BLaER1 (cell line): ENCODE results near the gene CFAP57.

Experiments
- H3K27ac ChIP-seq: shearing (Covaris generic); formaldehyde crosslinking; 2 replicates; pipeline ENCODE4 v1.8.1; 2022
- H3K27me3 ChIP-seq: shearing (Covaris generic); formaldehyde crosslinking; 2 replicates; pipeline ENCODE4 v1.8.1; 2022
- H3K36me3 ChIP-seq: shearing (Covaris generic); formaldehyde crosslinking; 2 replicates; pipeline ENCODE4 v1.8.1; 2022
- H3K4me1 ChIP-seq: shearing (Covaris generic); formaldehyde crosslinking; 2 replicates; pipeline ENCODE4 v1.8.1; 2022
- H3K4me2 ChIP-seq: shearing (Covaris generic); formaldehyde crosslinking; 2 replicates; pipeline ENCODE4 v1.8.1; 2022
- H3K4me3 ChIP-seq: shearing (Covaris generic); formaldehyde crosslinking; 2 replicates; pipeline ENCODE4 v1.8.1; 2022
- H3K9ac ChIP-seq: shearing (Covaris generic); formaldehyde crosslinking; 2 replicates; pipeline ENCODE4 v1.8.1; 2022
- H3K9me3 ChIP-seq: shearing (Covaris generic); formaldehyde crosslinking; 2 replicates; pipeline ENCODE4 v1.8.1; 2022
- H4K20me1 ChIP-seq: shearing (Covaris generic); formaldehyde crosslinking; 2 replicates; pipeline ENCODE4 v1.8.1; 2022
- Cebpa-rat ChIP-seq: shearing (Covaris generic); IDR thresholded peaks from 2 replicates; pipeline ENCODE4 v1.8.1; 2022

Gene CFAP57

GRCh38 chr1:43267818-43268425 lies 95.8 kb downstream of the CFAP57 start:
- Histone ChIP-seq H3K27me3 (no peaks in the 10 kb centered on the region), H3K4me1 (no peaks in the 10 kb centered on the region), H3K36me3 (no peaks in the 10 kb centered on the region), H3K4me2 (no peak overlapping the region), H3K9me3 (peaks cover 13% of the 10 kb centered on the region), H3K9ac (no peak overlapping the region), H3K4me3 (no peak overlapping the region), H4K20me1 (no peaks in the 10 kb centered on the region), H3K27ac (no peak overlapping the region)
- TF ChIP-seq Cebpa-rat, result no peak

- no peak within 1 kb of the TSS for H3K27ac ChIP-seq
- H3K9ac ChIP-seq, result no peak within 1 kb of the TSS
- H3K36me3 ChIP-seq, result no peaks in the 10 kb centered on the region
- H3K9me3 ChIP-seq, result peaks cover 5% of the 10 kb centered on the region
- H3K4me2 ChIP-seq, result no peak within 1 kb of the TSS
- H3K4me1 ChIP-seq, result peaks cover 14% of the 10 kb centered on the region
- no peaks in the 10 kb centered on the region for H3K27me3 ChIP-seq
- no peak within 1 kb of the TSS for H3K4me3 ChIP-seq
- no peaks in the 10 kb centered on the region for H4K20me1 ChIP-seq
- no peak for TF ChIP-seq Cebpa-rat
These were observed 97.7 kb downstream of the CFAP57 start, which contains the start of gene TMEM125 for GRCh38 chr1:43269627-43270375. Gene TMEM125 (plus strand): TSS chr1:43269983. CDS start chr1:43272723, 2,740 bp downstream.

- no peak for TF ChIP-seq Cebpa-rat
- Histone ChIP-seq H3K4me2 (no peak overlapping the region), H3K4me1 (peaks cover 16% of the 10 kb centered on the region), H3K27me3 (no peaks in the 10 kb centered on the region), H3K9ac (no peak overlapping the region), H3K27ac (no peak overlapping the region), H3K36me3 (no peaks in the 10 kb centered on the region), H4K20me1 (no peaks in the 10 kb centered on the region), H3K9me3 (peaks cover 2% of the 10 kb centered on the region), H3K4me3 (no peak overlapping the region)
These were observed 98.4 kb downstream of the CFAP57 start for GRCh38 chr1:43270421-43271095.

- Histone ChIP-seq H3K4me1 (peaks cover 16% of the 10 kb centered on the region), H3K27ac (no peak overlapping the region), H3K27me3 (no peaks in the 10 kb centered on the region), H3K4me3 (no peak overlapping the region), H4K20me1 (no peaks in the 10 kb centered on the region), H3K9me3 (no peaks in the 10 kb centered on the region; the same call in 1 of the 2 replicates), H3K4me2 (no peak overlapping the region), H3K9ac (no peak overlapping the region), H3K36me3 (no peaks in the 10 kb centered on the region)
- TF ChIP-seq Cebpa-rat, result no peak
These were observed 99.3 kb downstream of the CFAP57 start for GRCh38 chr1:43271186-43272118.

GRCh38 chr1:43272161-43272560 lies 100.0 kb downstream of the CFAP57 start:
- no peak overlapping the region for H3K9ac ChIP-seq
- H3K9me3 ChIP-seq, result no peaks in the 10 kb centered on the region; the same call in 1 of the 2 replicates
- no peaks in the 10 kb centered on the region for H3K27me3 ChIP-seq
- no peak for TF ChIP-seq Cebpa-rat
- H3K36me3 ChIP-seq, result no peaks in the 10 kb centered on the region
- no peaks in the 10 kb centered on the region for H4K20me1 ChIP-seq
- no peak overlapping the region for H3K4me3 ChIP-seq
- peaks cover 16% of the 10 kb centered on the region for H3K4me1 ChIP-seq
- H3K4me2 ChIP-seq, result no peak overlapping the region
- H3K27ac ChIP-seq, result no peak overlapping the region

- TF ChIP-seq Cebpa-rat, result no peak
- H3K9ac ChIP-seq, result no peak overlapping the region
- H4K20me1 ChIP-seq, result no peaks in the 10 kb centered on the region
- no peaks in the 10 kb centered on the region for H3K36me3 ChIP-seq
- no peak overlapping the region; the same call in 1 of the 2 replicates for H3K27ac ChIP-seq
- no peak overlapping the region for H3K4me2 ChIP-seq
- H3K4me1 ChIP-seq, result peaks cover 16% of the 10 kb centered on the region
- no peaks in the 10 kb centered on the region for H3K27me3 ChIP-seq
- no peaks in the 10 kb centered on the region; the same call in 1 of the 2 replicates for H3K9me3 ChIP-seq
- H3K4me3 ChIP-seq, result no peak overlapping the region
These were observed 100.7 kb downstream of the CFAP57 start for GRCh38 chr1:43272576-43273571.

GRCh38 chr1:43273708-43274107 lies 101.6 kb downstream of the CFAP57 start:
- peak overlapping the region; percentile 65 for H3K4me2 ChIP-seq
- H3K4me3 ChIP-seq, result no peak overlapping the region
- no peak overlapping the region for H3K9ac ChIP-seq
- H3K4me1 ChIP-seq, result peaks cover 16% of the 10 kb centered on the region
- H3K27ac ChIP-seq, result peak overlapping the region; percentile 67
- H3K36me3 ChIP-seq, result no peaks in the 10 kb centered on the region
- no peak for TF ChIP-seq Cebpa-rat
- no peaks in the 10 kb centered on the region; the same call in 1 of the 2 replicates for H3K9me3 ChIP-seq
- no peaks in the 10 kb centered on the region for H4K20me1 ChIP-seq
- no peaks in the 10 kb centered on the region for H3K27me3 ChIP-seq

GRCh38 chr1:43274125-43274803 lies 102.1 kb downstream of the CFAP57 start:
- Histone ChIP-seq H3K4me3 (peak overlapping the region; percentile 6; the same call in 1 of the 2 replicates), H3K4me2 (peak overlapping the region; percentile 65), H3K27me3 (no peaks in the 10 kb centered on the region), H3K9ac (no peak overlapping the region; the same call in 1 of the 2 replicates), H4K20me1 (no peaks in the 10 kb centered on the region), H3K36me3 (no peaks in the 10 kb centered on the region), H3K27ac (peak overlapping the region; percentile 67), H3K9me3 (no peaks in the 10 kb centered on the region; the same call in 1 of the 2 replicates), H3K4me1 (peaks cover 16% of the 10 kb centered on the region)
- TF ChIP-seq Cebpa-rat, result no peak
